GM12878 (cell line): ENCODE measurements around the gene IL26. TPM values are rescaled to one million over a fixed set of nuclear protein-coding genes. Genes with fewer than 3 reads are reported as not detected.

Experiments
- ATAC-seq: fragments of 200-7000 bp; cut with Tn5 transposase; 3 replicates; pipeline ENCODE4 v1.9.1; 2020; ENCODE audit warnings: mild to moderate bottlenecking, moderate library complexity
- BruUV-seq: library from RNA; stranded (reverse); fragments of 400-500 nt; replicated peaks from 2 replicates; lab custom pipeline; 2021; lab: Mats Ljungman, UMichigan
- CTCF ChIA-PET: fragments of 300-600 bp; sonication (Branson Sonifier 250); formaldehyde crosslinking; extraction: SDS; loops from one replicate; lab custom pipeline; 2021; ENCODE audit warnings: inconsistent platforms; lab: Yijun Ruan, JAX
- POLR2A ChIA-PET: fragments of 350-600 bp; formaldehyde crosslinking; extraction: SDS; loops from one replicate; lab custom pipeline; 2021; ENCODE audit warnings: inconsistent platforms; lab: Charles Lee
- RAD21 ChIA-PET: fragments of 300-600 bp; sonication (Branson Sonifier 250); formaldehyde crosslinking; loops from one replicate; lab custom pipeline; 2023; ENCODE audit warnings: antibody characterized with exemption; ENCODE audit not compliant: unreplicated experiment; lab: Charles Lee
- SMC1A ChIA-PET: fragments of 300-600 bp; sonication (Branson Sonifier 250); formaldehyde crosslinking; loops from one replicate; lab custom pipeline; 2023; ENCODE audit not compliant: unreplicated experiment, uncharacterized antibody; lab: Charles Lee
- DNase-seq: peaks from one replicate; pipeline ENCODE4 v3.0.0-alpha.2; 2011; ENCODE audit warnings: low read depth, low spot score
- FAIRE-seq: peaks from 3 replicates; lab custom pipeline; 2011; peaks lifted over from hg19 to GRCh38; lab: Jason Lieb, UNC
- H2AFZ ChIP-seq: 2 replicates; pipeline ENCODE4 v1.6.0; 2011; ENCODE audit warnings: low read depth, low read length, control low read depth; ENCODE audit not compliant: control insufficient read depth
- H3K27ac ChIP-seq: 2 replicates; pipeline ENCODE4 v1.5.1; 2011; ENCODE audit warnings: control low read depth; ENCODE audit not compliant: control insufficient read depth, insufficient read depth
- H3K27me3 ChIP-seq, 2 experiments: replicated peaks in 1 of 2; 2 replicates each; pipeline versions ENCODE4 v1.6.0 to v1.6.1; 2011; ENCODE audit warnings: low read length in 1 of 2; ENCODE audit not compliant: control insufficient read depth in 2 of 2, insufficient read depth in 2 of 2
- H3K36me3 ChIP-seq, 2 experiments: 2 replicates each; pipeline ENCODE4 v1.5.1; 2011; ENCODE audit warnings: low read length in 1 of 2; ENCODE audit not compliant: control insufficient read depth in 2 of 2, insufficient read depth in 2 of 2
- H3K4me1 ChIP-seq: 2 replicates; pipeline ENCODE4 v1.6.1; 2011; ENCODE audit warnings: mild to moderate bottlenecking, low read length, moderate library complexity, mixed read lengths; ENCODE audit not compliant: control insufficient read depth, insufficient read depth
- H3K4me2 ChIP-seq: 2 replicates; pipeline ENCODE4 v1.6.0; 2011; ENCODE audit warnings: control low read depth; ENCODE audit not compliant: control insufficient read depth, insufficient read depth
- H3K4me3 ChIP-seq: fragments of 200-600 bp; sonication (generic); 2 replicates; pipeline ENCODE4 v1.5.1; 2016
- H3K79me2 ChIP-seq: 2 replicates; pipeline ENCODE4 v1.6.0; 2011; ENCODE audit warnings: low read length; ENCODE audit not compliant: control insufficient read depth, insufficient read depth
- H3K9ac ChIP-seq: 2 replicates; pipeline ENCODE4 v1.8.0; 2011; ENCODE audit warnings: low read length, control low read depth, mixed read lengths; ENCODE audit not compliant: control insufficient read depth, insufficient read depth
- H3K9me3 ChIP-seq: replicated peaks from 3 replicates; pipeline ENCODE4 v1.5.1; 2011; ENCODE audit warnings: mild to moderate bottlenecking, low read length; ENCODE audit not compliant: control insufficient read depth, insufficient read depth
- H4K20me1 ChIP-seq: 2 replicates; pipeline ENCODE4 v1.6.0; 2011; ENCODE audit not compliant: control insufficient read depth, insufficient read depth
- ATF2 ChIP-seq: IDR thresholded peaks from 2 replicates; pipeline ENCODE4 v1.6.1; 2012; ENCODE audit warnings: low read length, inconsistent platforms
- FOS ChIP-seq: IDR thresholded peaks from 3 replicates; pipeline ENCODE4 v1.6.1; 2011; ENCODE audit warnings: borderline replicate concordance; ENCODE audit not compliant: insufficient read length; ENCODE audit errors: extremely low read depth
- FOXK2 ChIP-seq: fragments of 450-650 bp; IDR thresholded peaks from 2 replicates; pipeline ENCODE4 v1.6.1; 2017; ENCODE audit warnings: mild to moderate bottlenecking, moderate library complexity
- HDAC2 ChIP-seq: fragments of 200-600 bp; sonication (generic); IDR thresholded peaks from 2 replicates; pipeline ENCODE4 v1.6.1; 2017
- HDAC6 ChIP-seq: fragments of 200-600 bp; sonication (generic); IDR thresholded peaks from one replicate; pipeline ENCODE4 v1.8.0; 2017; ENCODE audit warnings: antibody characterized with exemption; ENCODE audit not compliant: unreplicated experiment
- LARP7 ChIP-seq: fragments of 450-650 bp; IDR thresholded peaks from 2 replicates; pipeline ENCODE4 v1.6.1; 2017; ENCODE audit warnings: mild to moderate bottlenecking
- MYC ChIP-seq: IDR thresholded peaks from 2 replicates; pipeline ENCODE4 v1.6.1; 2011; ENCODE audit warnings: mild to moderate bottlenecking, low read length, moderate library complexity, inconsistent platforms; ENCODE audit not compliant: insufficient read depth, insufficient replicate concordance, insufficient read length, severe bottlenecking
- NFIC ChIP-seq: IDR thresholded peaks from 2 replicates; pipeline ENCODE4 v1.6.1; 2012; ENCODE audit warnings: low read depth, mild to moderate bottlenecking, inconsistent platforms, low read length, moderate library complexity
- POLR2AphosphoS5 ChIP-seq: IDR thresholded peaks from 2 replicates; pipeline ENCODE4 v1.6.1; 2011; ENCODE audit warnings: mild to moderate bottlenecking, low read length, inconsistent platforms
- RELB ChIP-seq: fragments of 450-650 bp; IDR thresholded peaks from 2 replicates; pipeline ENCODE4 v1.6.1; 2017; ENCODE audit warnings: low read depth, mild to moderate bottlenecking, moderate library complexity
- SMAD5 ChIP-seq: IDR thresholded peaks from 2 replicates; pipeline ENCODE4 v1.6.1; 2016; ENCODE audit warnings: antibody characterized with exemption, low read depth
- STAT3 ChIP-seq: IDR thresholded peaks from 2 replicates; pipeline ENCODE4 v1.6.1; 2011; ENCODE audit warnings: low read depth, low read length, improper control_type of control experiment
- TARDBP ChIP-seq: IDR thresholded peaks from 2 replicates; pipeline ENCODE4 v1.6.1; 2016; ENCODE audit warnings: borderline replicate concordance
- TCF3 ChIP-seq: IDR thresholded peaks from 2 replicates; pipeline ENCODE4 v1.6.1; 2012; ENCODE audit warnings: low read depth, mild to moderate bottlenecking, low read length, borderline replicate concordance; ENCODE audit not compliant: insufficient read depth
- ZBTB40 ChIP-seq: fragments of 450-650 bp; IDR thresholded peaks from 2 replicates; pipeline ENCODE4 v1.6.1; 2016; ENCODE audit warnings: mild to moderate bottlenecking, moderate library complexity, borderline replicate concordance
- ZZZ3 ChIP-seq: IDR thresholded peaks from 2 replicates; pipeline ENCODE4 v1.6.1; 2011; ENCODE audit warnings: low read depth; ENCODE audit not compliant: control insufficient read depth, insufficient read length
- in situ Hi-C: fragments of 300-500 bp; cut with MboI; formaldehyde crosslinking; loops from 9 replicates; pipeline ENCODE4 v1.14.3; 2018; ENCODE audit warnings: mixed read lengths
- intact Hi-C: fragments of 100-400 bp; cut with micrococcal nuclease; formaldehyde crosslinking; loops from one replicate; pipeline ENCODE4 v1.14.2; 2022; ENCODE audit not compliant: unreplicated experiment
- polyA plus RNA-seq, 11 experiments: library from polyadenylated mRNA; depleted of rRNA in 4 of 11; unstranded in 6 of 11; stranded (reverse) in 5 of 11; fragments of >200 nt; fragmentation: Nextera tagmentation in 4 of 11; fragmentation: Illumina TruSeq in 1 of 11; extraction: Ambion mirVana in 4 of 11; extraction: Trizol in 1 of 11; gene quantifications; 1 replicate in 1 of 11; 2 replicates in 10 of 11; pipeline versions ENCODE4 v1.2.1 to v1.2.3, GENCODE V29; 2011 to 2016; ENCODE audit warnings: inconsistent platforms in 2 of 11, missing spikeins in 2 of 11, low read depth in 1 of 11
- total RNA-seq, 4 experiments: library from RNA; depleted of rRNA in 3 of 4; stranded (reverse); fragments of >200 nt in 3 of 4; fragmentation: Illumina TruSeq in 1 of 4; extraction: Trizol in 1 of 4; gene quantifications; 2 replicates each; pipeline versions ENCODE4 v1.2.1 to v1.2.3, GENCODE V29; 2013 to 2021

IL26 gene
- total and polyA plus RNA-seq, 10 of the 15 experiments (the other 5 are each of a cell fraction or from before 2014, with no cell fraction given) = not detected

GRCh38 chr12:68176257-68176656 lies 49.4 kb downstream of the IL26 start:
- ChIA-PET CTCF (interaction anchor here (1.2 to 2.7 kb wide), 2 partner anchors 18 to 135 kb away, joined by 3 to 10 read pairs; no protein-coding TSS in a partner anchor), POLR2A (no interaction called here), SMC1A (interaction anchor here (0.6 to 1.6 kb wide), 6 partner anchors 10 to 184 kb away, joined by 3 to 5 read pairs (median 3); no protein-coding TSS in a partner anchor), RAD21 (no interaction called here)
- H3K4me1 ChIP-seq = 0 out of 2 replicates have a peak, but pooled peaks cover 2% of the 10 kb centered on the region
- no peaks in the 10 kb centered on the region; a peak in 1 of 4 replicates for H3K27me3 ChIP-seq
- no peak for FAIRE-seq
- H3K4me2 ChIP-seq = no peak overlapping the region
- no peak overlapping the region for H2AFZ ChIP-seq
- no peaks in the 10 kb centered on the region for H3K79me2 ChIP-seq
- no TSS peak for BruUV-seq
- H3K36me3 ChIP-seq = no peaks in the 10 kb centered on the region
- no peak; the same call in 2 of the 3 replicates for ATAC-seq
- no peaks in the 10 kb centered on the region for H4K20me1 ChIP-seq
- intact Hi-C loops (no loop called here), in situ Hi-C loops (no loop called here)
- DNase-seq = no peak
- no peak overlapping the region for H3K27ac ChIP-seq
- no peaks in the 10 kb centered on the region for H3K9me3 ChIP-seq
- no peak overlapping the region for H3K9ac ChIP-seq
- H3K4me3 ChIP-seq = no peak overlapping the region
- TF ChIP-seq FOS = no peak
- TF ChIP-seq HDAC6 = no peak
- TF ChIP-seq LARP7 = no peak
- no peak for TF ChIP-seq FOXK2
- TF ChIP-seq SMAD5 = no peak
- TF ChIP-seq STAT3 = no peak
- TF ChIP-seq ZBTB40 = no peak
- TF ChIP-seq MYC = no peak
- TF ChIP-seq TARDBP = no peak
- no peak for TF ChIP-seq POLR2AphosphoS5
- no peak for TF ChIP-seq NFIC
- TF ChIP-seq ATF2 = no peak
- no peak for TF ChIP-seq TCF3
- TF ChIP-seq RELB = no peak
- no peak for TF ChIP-seq ZZZ3
- TF ChIP-seq HDAC2 = no peak
